MM.1S (cell line): ENCODE measurements around the gene FAM107B.

ENCODE experiments used
- DNase-seq: peaks from one replicate; pipeline ENCODE4 v3.0.0-alpha.2; 2015
- H2AFZ ChIP-seq: fragments of 300-600 bp; sonication (generic); 2 replicates; pipeline ENCODE4 v1.6.0; 2016; ENCODE audit warnings: antibody characterized with exemption, low read length
- H3F3A ChIP-seq: fragments of 300-600 bp; sonication (generic); 2 replicates; pipeline ENCODE4 v1.6.1; 2016; ENCODE audit warnings: mild to moderate bottlenecking, antibody characterized with exemption, low read length, moderate library complexity, mixed read lengths; ENCODE audit not compliant: insufficient read depth
- H3K27ac ChIP-seq: fragments of 300-600 bp; sonication (generic); 2 replicates; pipeline ENCODE4 v1.5.1; 2016; ENCODE audit warnings: mild to moderate bottlenecking, low read length
- H3K27me3 ChIP-seq: fragments of 300-600 bp; sonication (generic); replicated peaks from 2 replicates; pipeline ENCODE4 v1.6.0; 2016; ENCODE audit warnings: low read length; ENCODE audit not compliant: insufficient read depth
- H3K36me3 ChIP-seq: fragments of 300-600 bp; sonication (generic); replicated peaks from 2 replicates; pipeline ENCODE4 v1.6.1; 2016; ENCODE audit warnings: mild to moderate bottlenecking, low read length, mixed read lengths; ENCODE audit not compliant: insufficient read depth
- H3K4me1 ChIP-seq: fragments of 300-600 bp; sonication (generic); 2 replicates; pipeline ENCODE4 v1.6.1; 2016; ENCODE audit warnings: low read length, mixed read lengths
- H3K4me2 ChIP-seq: fragments of 300-600 bp; sonication (generic); 2 replicates; pipeline ENCODE4 v1.6.0; 2016; ENCODE audit warnings: low read depth, low read length
- H3K4me3 ChIP-seq: fragments of 300-600 bp; sonication (generic); 2 replicates; pipeline ENCODE4 v1.5.1; 2016; ENCODE audit warnings: low read length, mixed read lengths
- H3K79me2 ChIP-seq: fragments of 300-600 bp; sonication (generic); 2 replicates; pipeline ENCODE4 v1.6.1; 2016; ENCODE audit warnings: mixed run types, low read length, mixed read lengths
- H3K9ac ChIP-seq: fragments of 300-600 bp; sonication (generic); 2 replicates; pipeline ENCODE4 v1.6.1; 2016; ENCODE audit warnings: low read length, mixed read lengths
- H3K9me2 ChIP-seq: fragments of 300-600 bp; sonication (generic); replicated peaks from 2 replicates; pipeline ENCODE4 v1.6.1; 2016; ENCODE audit warnings: mild to moderate bottlenecking, low read length, mixed read lengths; ENCODE audit not compliant: insufficient read depth
- H3K9me3 ChIP-seq: fragments of 300-600 bp; sonication (generic); replicated peaks from 2 replicates; pipeline ENCODE4 v1.6.1; 2016; ENCODE audit warnings: mild to moderate bottlenecking, low read length, mixed read lengths; ENCODE audit not compliant: insufficient read depth
- H4K20me1 ChIP-seq: fragments of 300-600 bp; sonication (generic); 2 replicates; pipeline ENCODE4 v1.6.1; 2016; ENCODE audit warnings: mild to moderate bottlenecking, low read length, moderate library complexity, mixed read lengths; ENCODE audit not compliant: insufficient read depth
- EZH2 ChIP-seq: fragments of 300-600 bp; sonication (generic); optimal IDR thresholded peaks from 2 replicates; pipeline ENCODE3; 2017; ENCODE audit warnings: low read depth, mild to moderate bottlenecking, antibody characterized with exemption, low read length, mixed read lengths
- EZH2phosphoT487 ChIP-seq: fragments of 300-600 bp; sonication (generic); IDR thresholded peaks from 2 replicates; pipeline ENCODE4 v1.6.1; 2018; ENCODE audit warnings: antibody characterized with exemption, low read length
- TF ChIP-seq, protein P1 (sequence below): fragments of 300-600 bp; sonication (generic); IDR thresholded peaks from 2 replicates; pipeline ENCODE4 v1.5.1; 2016; ENCODE audit warnings: antibody characterized with exemption, low read length, mixed read lengths

FAM107B gene

DNA sequence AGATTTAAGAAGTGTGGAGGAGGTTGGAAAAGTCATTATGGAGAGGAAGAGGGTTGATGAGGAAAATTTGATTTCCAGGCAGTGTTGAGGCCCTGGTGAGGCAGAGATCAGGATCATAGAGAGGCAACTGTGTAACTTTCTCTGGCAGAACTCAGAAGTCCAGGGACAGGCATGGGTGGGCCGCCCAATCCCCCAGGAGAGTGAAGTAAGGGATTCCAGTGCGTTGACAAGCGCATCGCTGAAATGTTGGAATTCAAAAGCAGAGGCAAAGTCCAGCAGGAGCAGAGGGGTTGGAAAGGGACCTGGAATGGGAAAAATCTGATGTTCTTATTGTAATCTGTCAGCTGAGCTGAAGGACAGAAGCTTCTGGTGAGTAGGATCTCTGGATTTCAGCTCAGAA is 207.3 kb downstream of the FAM107B start:
- TF ChIP-seq EZH2phosphoT487, result no peak
- TF ChIP-seq, protein P1, sequence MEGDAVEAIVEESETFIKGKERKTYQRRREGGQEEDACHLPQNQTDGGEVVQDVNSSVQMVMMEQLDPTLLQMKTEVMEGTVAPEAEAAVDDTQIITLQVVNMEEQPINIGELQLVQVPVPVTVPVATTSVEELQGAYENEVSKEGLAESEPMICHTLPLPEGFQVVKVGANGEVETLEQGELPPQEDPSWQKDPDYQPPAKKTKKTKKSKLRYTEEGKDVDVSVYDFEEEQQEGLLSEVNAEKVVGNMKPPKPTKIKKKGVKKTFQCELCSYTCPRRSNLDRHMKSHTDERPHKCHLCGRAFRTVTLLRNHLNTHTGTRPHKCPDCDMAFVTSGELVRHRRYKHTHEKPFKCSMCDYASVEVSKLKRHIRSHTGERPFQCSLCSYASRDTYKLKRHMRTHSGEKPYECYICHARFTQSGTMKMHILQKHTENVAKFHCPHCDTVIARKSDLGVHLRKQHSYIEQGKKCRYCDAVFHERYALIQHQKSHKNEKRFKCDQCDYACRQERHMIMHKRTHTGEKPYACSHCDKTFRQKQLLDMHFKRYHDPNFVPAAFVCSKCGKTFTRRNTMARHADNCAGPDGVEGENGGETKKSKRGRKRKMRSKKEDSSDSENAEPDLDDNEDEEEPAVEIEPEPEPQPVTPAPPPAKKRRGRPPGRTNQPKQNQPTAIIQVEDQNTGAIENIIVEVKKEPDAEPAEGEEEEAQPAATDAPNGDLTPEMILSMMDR, result no peak
- TF ChIP-seq EZH2, result no peak
- Histone ChIP-seq H3K27ac (no peak overlapping the region), H2AFZ (no peak overlapping the region), H3K27me3 (no peaks in the 10 kb centered on the region), H3K9me2 (no peaks in the 10 kb centered on the region), H3K36me3 (peaks cover 20% of the 10 kb centered on the region), H3K4me2 (no peak overlapping the region), H3K79me2 (peaks cover 98% of the 10 kb centered on the region), H4K20me1 (no peaks in the 10 kb centered on the region; the same call in 1 of the 2 replicates), H3K9ac (no peak overlapping the region), H3K4me3 (no peak overlapping the region), H3K9me3 (no peaks in the 10 kb centered on the region), H3F3A (peaks cover 10% of the 10 kb centered on the region), H3K4me1 (peaks cover 51% of the 10 kb centered on the region)
- no peak for DNase-seq

DNA sequence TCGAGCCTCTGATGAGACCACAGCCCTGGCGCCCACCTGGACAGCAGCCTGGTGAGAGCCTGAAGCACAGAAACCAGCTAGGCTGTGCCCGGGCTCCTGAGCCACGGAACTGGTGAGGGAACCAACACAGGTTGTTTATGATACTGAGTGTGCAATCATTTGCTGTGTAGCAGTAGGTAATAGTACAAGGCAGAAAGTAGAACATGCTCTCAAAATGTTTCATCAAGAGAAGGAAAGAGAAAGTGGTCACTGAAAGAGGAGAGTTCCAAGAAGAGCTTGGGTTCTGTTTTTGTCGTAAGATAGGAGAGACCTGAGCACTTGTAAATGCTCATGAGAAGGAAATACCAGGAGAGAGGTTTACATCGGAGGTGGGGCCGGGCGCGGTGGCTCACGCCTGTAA is 208.2 kb downstream of the FAM107B start:
- Histone ChIP-seq H3K9ac (no peak overlapping the region), H4K20me1 (no peaks in the 10 kb centered on the region), H3K79me2 (peaks cover 98% of the 10 kb centered on the region), H2AFZ (no peak overlapping the region), H3K4me3 (no peak overlapping the region), H3K27ac (no peak overlapping the region), H3K9me3 (no peaks in the 10 kb centered on the region), H3K4me1 (peaks cover 42% of the 10 kb centered on the region), H3K36me3 (peaks cover 20% of the 10 kb centered on the region), H3K27me3 (no peaks in the 10 kb centered on the region), H3K9me2 (no peaks in the 10 kb centered on the region), H3K4me2 (no peak overlapping the region), H3F3A (peaks cover 10% of the 10 kb centered on the region)
- TF ChIP-seq EZH2 (no peak), EZH2phosphoT487 (no peak)
- TF ChIP-seq, protein P1, result no peak
- no peak for DNase-seq

DNA sequence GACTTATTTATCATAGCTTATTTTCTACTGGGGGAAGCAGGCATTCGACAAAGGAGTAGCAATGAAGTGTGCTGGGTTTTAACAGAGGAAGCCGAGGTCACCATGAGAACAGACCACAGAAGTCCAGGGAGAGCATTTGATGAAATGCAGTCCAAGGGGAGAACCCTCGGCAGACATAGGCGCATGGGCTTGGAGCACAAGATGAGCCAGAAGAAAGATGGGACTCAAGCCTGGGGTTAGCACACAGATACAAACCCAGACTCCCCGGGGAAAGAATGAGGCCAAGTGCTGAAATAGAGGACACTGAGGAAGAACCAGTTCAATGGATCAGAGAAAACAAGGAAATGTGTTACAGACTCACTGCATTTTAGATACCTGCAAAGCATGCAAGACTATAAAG is 209.5 kb downstream of the FAM107B start:
- no peak overlapping the region for H3K27ac ChIP-seq
- peaks cover 20% of the 10 kb centered on the region for H3K36me3 ChIP-seq
- H3K9me3 ChIP-seq, result no peaks in the 10 kb centered on the region
- no peak overlapping the region for H3K4me3 ChIP-seq
- H3K9ac ChIP-seq, result no peak overlapping the region
- no peaks in the 10 kb centered on the region for H3K27me3 ChIP-seq
- no peak overlapping the region for H2AFZ ChIP-seq
- peaks cover 10% of the 10 kb centered on the region for H3F3A ChIP-seq
- H3K9me2 ChIP-seq, result no peaks in the 10 kb centered on the region
- TF ChIP-seq, protein P1, result no peak
- TF ChIP-seq EZH2, result no peak
- TF ChIP-seq EZH2phosphoT487, result no peak
- no peaks in the 10 kb centered on the region for H4K20me1 ChIP-seq
- H3K79me2 ChIP-seq, result peaks cover 98% of the 10 kb centered on the region
- DNase-seq, result no peak
- no peak overlapping the region for H3K4me2 ChIP-seq
- peaks cover 41% of the 10 kb centered on the region for H3K4me1 ChIP-seq
